Measurements from ENCODE around the gene PCSK4. TPM values are rescaled to one million over a fixed set of nuclear protein-coding genes. Genes with fewer than 3 reads are reported as not detected.
"Not testable (repeated sequence)": the region's sequence is repeated elsewhere in the genome, so short reads cannot be mapped to it uniquely, and the experiment has no call there.

Gene PCSK4
- total RNA-seq, 2 donors from 2014 or later = 1.0 to 4.4 TPM

DNA sequence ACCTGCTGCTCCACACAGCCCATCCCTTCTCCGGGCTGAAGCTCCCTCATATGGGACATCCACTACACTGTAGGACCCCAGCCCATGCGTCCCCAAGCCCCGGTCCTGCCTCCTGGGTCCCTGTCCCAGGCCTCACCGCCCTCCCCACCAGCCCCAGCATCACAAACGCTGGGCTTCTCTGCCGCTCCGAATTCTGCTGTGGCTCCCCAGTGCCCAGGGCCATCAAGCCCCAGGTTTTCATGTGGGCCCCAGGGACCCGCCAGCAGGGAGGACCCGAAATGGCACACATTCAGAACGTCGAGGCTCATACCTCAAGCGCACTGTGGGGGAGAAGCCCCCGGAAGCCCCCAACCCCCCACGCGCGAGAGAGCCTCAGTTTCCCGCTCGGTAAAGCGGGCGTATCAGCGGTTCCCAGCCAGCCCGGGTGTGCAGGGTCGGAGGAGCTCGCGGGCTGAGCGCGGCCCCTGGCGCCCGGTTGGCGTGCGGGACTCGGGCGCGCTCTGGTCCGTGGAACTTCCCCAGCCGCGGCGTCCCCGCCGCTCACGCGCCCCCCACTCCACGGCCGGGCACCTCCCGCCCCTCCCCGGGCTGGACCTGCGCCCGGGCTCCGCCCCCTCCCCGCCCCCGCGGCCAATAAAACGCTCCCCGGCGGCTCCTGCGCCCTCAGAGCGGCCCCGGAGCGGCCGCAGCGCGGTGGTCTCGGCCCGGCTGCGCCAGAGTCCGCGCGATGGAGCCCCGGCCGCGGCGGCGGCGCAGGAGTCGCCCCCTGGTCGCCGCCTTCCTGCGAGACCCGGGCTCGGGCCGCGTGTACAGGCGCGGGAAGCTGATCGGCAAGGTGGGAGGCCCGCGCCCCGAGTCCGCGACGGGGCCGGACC is 33.5 kb upstream of the PCSK4 start, which contains the start of gene PLK5:
TSS of gene PLK5 (plus strand) at position 666 of the 875 bp plus-strand sequence. CDS start 2,920 bp downstream, outside the sequence.
- Histone ChIP-seq H3K27ac (no peak within 1 kb of the TSS), H3K36me3 (no peaks in the 10 kb centered on the region), H3K9me3 (no peaks in the 10 kb centered on the region), H3K4me3 (peak within 1 kb of the TSS in 1 of 2 donors; percentile 31), H3K27me3 (peaks cover 0 to 2% of the 10 kb centered on the region in 2 donors), H3K4me1 (peaks cover 0 to 12% of the 10 kb centered on the region in 2 donors)
- TF ChIP-seq, protein P1, sequence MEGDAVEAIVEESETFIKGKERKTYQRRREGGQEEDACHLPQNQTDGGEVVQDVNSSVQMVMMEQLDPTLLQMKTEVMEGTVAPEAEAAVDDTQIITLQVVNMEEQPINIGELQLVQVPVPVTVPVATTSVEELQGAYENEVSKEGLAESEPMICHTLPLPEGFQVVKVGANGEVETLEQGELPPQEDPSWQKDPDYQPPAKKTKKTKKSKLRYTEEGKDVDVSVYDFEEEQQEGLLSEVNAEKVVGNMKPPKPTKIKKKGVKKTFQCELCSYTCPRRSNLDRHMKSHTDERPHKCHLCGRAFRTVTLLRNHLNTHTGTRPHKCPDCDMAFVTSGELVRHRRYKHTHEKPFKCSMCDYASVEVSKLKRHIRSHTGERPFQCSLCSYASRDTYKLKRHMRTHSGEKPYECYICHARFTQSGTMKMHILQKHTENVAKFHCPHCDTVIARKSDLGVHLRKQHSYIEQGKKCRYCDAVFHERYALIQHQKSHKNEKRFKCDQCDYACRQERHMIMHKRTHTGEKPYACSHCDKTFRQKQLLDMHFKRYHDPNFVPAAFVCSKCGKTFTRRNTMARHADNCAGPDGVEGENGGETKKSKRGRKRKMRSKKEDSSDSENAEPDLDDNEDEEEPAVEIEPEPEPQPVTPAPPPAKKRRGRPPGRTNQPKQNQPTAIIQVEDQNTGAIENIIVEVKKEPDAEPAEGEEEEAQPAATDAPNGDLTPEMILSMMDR (IDR thresholded peaks at IDR 0.05) = no peak
- DNase-seq (ENCODE audit: low spot score) = no peak

DNA sequence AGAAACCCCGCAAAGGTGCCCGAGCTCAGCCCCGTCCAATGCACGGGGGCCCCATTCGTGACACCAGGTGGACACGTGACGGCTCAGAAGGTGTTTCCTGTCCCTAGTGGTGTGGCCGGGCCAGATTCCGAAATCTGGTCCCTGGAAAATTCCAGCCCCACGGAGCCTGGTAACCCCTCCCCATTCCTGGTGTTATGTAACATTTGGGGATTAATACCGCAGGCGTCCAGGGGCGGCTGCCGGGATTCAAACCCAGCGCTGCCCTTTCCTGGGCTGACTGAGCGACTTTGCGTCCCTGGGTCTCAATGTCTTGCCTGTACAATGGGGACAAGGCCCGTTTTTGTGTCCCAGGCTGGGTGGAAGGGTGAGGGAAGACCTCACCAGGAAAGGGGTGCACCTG is 32.7 kb upstream of the PCSK4 start:
- Histone ChIP-seq H3K4me1 (peaks cover 0 to 12% of the 10 kb centered on the region in 2 donors), H3K27me3 (peaks cover 0 to 2% of the 10 kb centered on the region in 2 donors), H3K4me3 (no peak overlapping the region), H3K36me3 (no peaks in the 10 kb centered on the region), H3K9me3 (no peaks in the 10 kb centered on the region), H3K27ac (no peak overlapping the region)
- DNase-seq (ENCODE audit: low spot score) = no peak
- TF ChIP-seq, protein P1 (IDR thresholded peaks at IDR 0.05) = no peak

DNA sequence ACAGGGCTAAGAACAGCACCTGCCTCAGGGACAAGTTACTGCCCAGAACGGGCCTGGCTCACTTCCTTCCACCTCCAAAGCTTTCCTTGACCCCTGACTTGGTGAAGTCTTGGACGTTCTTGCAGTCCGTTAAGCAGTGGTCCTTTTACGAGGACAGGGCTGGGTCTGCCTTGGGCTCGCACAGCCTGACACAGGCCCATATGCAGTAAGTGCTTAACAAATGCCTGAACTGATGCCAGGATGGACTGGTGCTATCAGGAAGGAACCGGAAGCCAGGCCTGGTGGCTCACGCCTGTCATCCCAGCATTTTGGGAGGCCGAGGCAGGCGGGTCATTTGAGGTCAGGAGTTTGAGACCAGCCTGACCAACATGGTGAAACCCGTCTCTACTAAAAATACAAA is 31.9 kb upstream of the PCSK4 start:
- Histone ChIP-seq H3K4me3 (no peak overlapping the region), H3K4me1 (peaks cover 0 to 12% of the 10 kb centered on the region in 2 donors), H3K27me3 (peaks cover 0 to 2% of the 10 kb centered on the region in 2 donors), H3K36me3 (no peaks in the 10 kb centered on the region), H3K27ac (no peak overlapping the region), H3K9me3 (no peaks in the 10 kb centered on the region)
- no peak for DNase-seq (ENCODE audit: low spot score)
- TF ChIP-seq, protein P1 (IDR thresholded peaks at IDR 0.05) = no peak

DNA sequence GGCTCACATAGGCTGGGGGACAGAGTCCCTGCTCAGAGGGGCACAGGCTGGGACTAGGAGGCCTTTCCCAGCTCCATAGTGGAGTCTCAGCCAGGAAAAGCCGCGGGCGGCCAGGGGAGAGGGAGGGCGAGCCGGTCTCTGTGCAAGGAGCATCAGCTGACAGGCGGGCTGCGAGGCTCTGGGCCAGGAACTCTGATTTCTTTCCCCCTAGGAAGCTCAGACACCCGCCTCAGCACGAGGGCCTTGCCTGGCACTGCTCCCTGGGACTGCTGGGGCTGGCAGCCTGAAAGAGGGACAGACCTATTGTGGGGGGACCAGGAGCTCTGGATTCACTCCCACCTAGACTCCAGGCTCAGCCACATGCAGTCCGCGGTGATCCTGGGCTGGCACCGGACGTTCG is 31.5 kb upstream of the PCSK4 start:
- Histone ChIP-seq H3K36me3 (no peaks in the 10 kb centered on the region), H3K4me1 (peaks cover 0 to 12% of the 10 kb centered on the region in 2 donors), H3K27ac (no peak overlapping the region), H3K27me3 (peaks cover 0 to 2% of the 10 kb centered on the region in 2 donors), H3K9me3 (no peaks in the 10 kb centered on the region), H3K4me3 (no peak overlapping the region)
- DNase-seq (ENCODE audit: low spot score) = no peak
- TF ChIP-seq, protein P1 (IDR thresholded peaks at IDR 0.05) = no peak

DNA sequence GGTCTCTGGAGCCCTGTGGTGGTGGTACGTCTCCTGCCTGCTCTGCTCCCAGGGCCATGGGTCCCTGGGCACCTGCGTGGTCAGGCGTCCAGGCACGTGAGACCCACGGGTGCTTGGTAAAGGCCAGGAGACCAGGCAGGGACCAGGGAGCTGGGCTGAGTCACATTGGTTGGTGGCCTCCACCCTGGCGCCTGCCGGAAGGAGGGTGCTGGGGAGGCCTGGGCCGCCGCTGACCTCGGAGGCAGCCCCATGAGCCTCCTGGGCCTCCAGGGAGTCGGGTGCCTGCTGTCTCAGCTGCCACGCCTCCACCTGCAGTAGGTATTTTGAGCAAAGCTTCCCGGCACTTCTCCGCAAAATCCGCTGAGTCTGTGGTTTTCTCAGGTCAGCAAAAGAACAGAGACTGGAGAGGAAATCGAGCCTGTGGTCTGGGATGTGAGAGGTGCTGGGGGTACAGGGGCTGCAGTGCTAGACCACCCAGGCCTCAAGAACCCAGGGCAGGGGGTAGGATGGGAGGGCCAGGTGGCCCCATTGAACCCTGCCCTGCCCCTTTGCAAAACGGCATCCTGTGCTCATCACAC is 30.1 kb upstream of the PCSK4 start:
- TF ChIP-seq, protein P1 (IDR thresholded peaks at IDR 0.05) = no peak
- Histone ChIP-seq H3K27ac (no peak overlapping the region), H3K36me3 (no peaks in the 10 kb centered on the region), H3K4me1 (peaks cover 0 to 12% of the 10 kb centered on the region in 2 donors), H3K9me3 (no peaks in the 10 kb centered on the region), H3K4me3 (no peak overlapping the region), H3K27me3 (peaks cover 0 to 2% of the 10 kb centered on the region in 2 donors)
- no peak for DNase-seq (ENCODE audit: low spot score)

DNA sequence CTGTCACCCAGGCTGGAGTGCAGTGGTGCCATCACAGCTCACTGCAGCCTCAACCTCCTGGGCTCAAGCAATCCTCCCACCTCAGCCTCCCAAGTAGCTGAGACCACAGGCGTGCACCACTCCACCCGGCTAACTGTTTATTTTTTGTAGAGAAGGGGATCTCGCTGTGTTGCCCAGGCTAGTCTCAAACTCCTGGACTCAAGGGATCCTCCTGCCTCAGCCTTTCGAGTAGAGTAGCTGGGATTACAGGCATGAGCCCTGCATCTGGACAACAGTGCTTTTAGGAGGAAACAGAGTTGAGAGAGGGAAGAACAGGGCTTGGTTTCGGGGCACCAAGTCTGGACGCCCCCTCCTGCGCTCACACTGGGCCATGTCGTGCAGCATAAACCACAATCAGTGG is 29.7 kb upstream of the PCSK4 start:
- H3K27me3 ChIP-seq; H3K27ac ChIP-seq; H3K36me3 ChIP-seq; DNase-seq (ENCODE audit: low spot score); H3K4me3 ChIP-seq; H3K9me3 ChIP-seq: not testable (repeated sequence)
- H3K4me1 ChIP-seq = peaks cover 0 to 12% of the 10 kb centered on the region in 2 donors

Measured in right atrium auricular region (tissue), 2 donors.